Central memory CD4-positive, alpha-beta T cell (primary cell): ENCODE results near the gene TMEM42.

Experiments
- DNase-seq: peaks from one replicate; pipeline ENCODE4 v3.0.0; 2022

TMEM42 gene

DNA sequence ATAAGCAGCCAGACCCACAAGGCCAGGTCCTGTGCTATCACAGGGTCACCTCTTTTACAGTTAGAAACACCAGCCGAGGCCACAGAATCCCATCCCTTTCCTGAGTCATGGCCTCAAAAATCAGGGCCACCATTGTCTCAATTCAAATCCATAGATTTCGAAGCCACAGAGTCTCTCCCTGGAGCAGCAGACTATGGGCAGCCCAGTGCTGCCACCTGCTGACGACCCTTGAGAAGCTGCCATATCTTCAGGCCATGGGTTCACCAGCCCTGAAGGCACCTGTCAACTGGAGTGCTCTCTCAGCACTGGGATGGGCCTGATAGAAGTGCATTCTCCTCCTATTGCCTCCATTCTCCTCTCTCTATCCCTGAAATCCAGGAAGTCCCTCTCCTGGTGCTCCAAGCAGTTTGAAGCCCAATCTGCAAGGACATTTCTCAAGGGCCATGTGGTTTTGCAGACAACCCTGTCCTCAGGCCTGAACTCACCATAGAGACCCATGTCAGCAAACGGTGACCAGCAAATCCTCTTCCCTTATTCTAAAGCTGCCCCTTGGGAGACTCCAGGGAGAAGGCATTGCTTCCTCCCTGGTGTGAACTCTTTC is 52.3 kb downstream of the TMEM42 start:
- peak; percentile 48 for DNase-seq

GRCh38 chr3:44914936-44915335 is 53.2 kb downstream of the TMEM42 start:
- no peak for DNase-seq
